Effector memory CD8-positive, alpha-beta T cell (primary cell): ENCODE results near the gene DENND2A.
A peak's percentile ranks its signal among the peaks of the same experiment; 100 is the strongest.
"Not testable (repeated sequence)": the region's sequence is repeated elsewhere in the genome, so short reads cannot be mapped to it uniquely, and the experiment has no call there.

Experiments used
- ATAC-seq: fragments of 150-1000 bp; cut with Tn5 transposase; replicated peaks from 2 replicates; pipeline ENCODE4 v1.10.0; 2021; ENCODE audit warnings: mild to moderate bottlenecking, moderate library complexity
- DNase-seq, 3 experiments: peaks; one replicate each; pipeline ENCODE4 v3.0.0; 2021
- H3K27ac Mint-ChIP-seq, 2 donors: one replicate each; pipeline ENCODE4 v1.8.0; 2022; ENCODE audit warnings: mild to moderate bottlenecking in 2 of 2, mixed read lengths in 2 of 2, moderate library complexity in 2 of 2
- H3K27me3 Mint-ChIP-seq, 2 donors: one replicate each; pipeline ENCODE4 v1.8.0; 2022; ENCODE audit warnings: mixed read lengths in 2 of 2
- H3K36me3 Mint-ChIP-seq: one replicate; pipeline ENCODE4 v1.8.0; 2022; ENCODE audit warnings: mild to moderate bottlenecking, moderate library complexity, mixed read lengths; ENCODE audit not compliant: insufficient read depth
- H3K4me1 Mint-ChIP-seq, 2 donors: one replicate each; pipeline ENCODE4 v1.8.0; 2022; ENCODE audit warnings: low read depth in 2 of 2, mixed read lengths in 2 of 2
- H3K4me3 Mint-ChIP-seq, 2 donors: one replicate each; pipeline ENCODE4 v1.8.0; 2022; ENCODE audit warnings: mild to moderate bottlenecking in 2 of 2, mixed read lengths in 2 of 2, moderate library complexity in 2 of 2
- H3K9me3 Mint-ChIP-seq, 2 donors: one replicate each; pipeline ENCODE4 v1.8.0; 2022; ENCODE audit warnings: mixed read lengths in 2 of 2

The DENND2A gene

DNA sequence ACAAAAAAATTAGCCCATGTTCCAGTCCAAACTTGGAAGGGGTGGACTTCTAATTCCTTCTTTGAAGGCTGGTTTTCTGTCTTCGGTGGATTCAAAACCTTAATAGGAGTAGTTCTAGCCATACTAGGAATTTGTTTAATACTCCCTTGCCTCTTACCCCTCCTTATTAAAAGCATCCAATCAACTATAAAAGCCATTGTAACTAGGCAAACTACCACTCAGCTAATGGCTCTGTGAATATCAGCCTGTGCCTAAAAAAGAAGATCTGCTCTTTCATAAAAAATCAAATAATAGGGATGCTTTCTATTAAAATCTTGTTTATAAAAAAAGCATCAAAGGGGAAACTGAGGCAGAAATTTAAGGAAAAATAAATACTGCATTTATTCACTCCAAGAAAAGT lies 28.0 kb upstream of the DENND2A start:
- Mint-ChIP-seq H3K36me3 (no peaks in the 10 kb centered on the region), H3K4me1 (peaks cover 0 to 2% of the 10 kb centered on the region in 2 donors), H3K4me3 (no peak overlapping the region), H3K27ac (no peak overlapping the region), H3K27me3 (peaks cover 0 to 9% of the 10 kb centered on the region in 2 donors), H3K9me3 (no peaks in the 10 kb centered on the region)
- ATAC-seq (no peak), DNase-seq (no peak)

GRCh38 chr7:140667476-140667875 lies 26.9 kb upstream of the DENND2A start:
- H3K36me3 Mint-ChIP-seq: no peaks in the 10 kb centered on the region
- ATAC-seq (no peak), DNase-seq (no peak)

DNA sequence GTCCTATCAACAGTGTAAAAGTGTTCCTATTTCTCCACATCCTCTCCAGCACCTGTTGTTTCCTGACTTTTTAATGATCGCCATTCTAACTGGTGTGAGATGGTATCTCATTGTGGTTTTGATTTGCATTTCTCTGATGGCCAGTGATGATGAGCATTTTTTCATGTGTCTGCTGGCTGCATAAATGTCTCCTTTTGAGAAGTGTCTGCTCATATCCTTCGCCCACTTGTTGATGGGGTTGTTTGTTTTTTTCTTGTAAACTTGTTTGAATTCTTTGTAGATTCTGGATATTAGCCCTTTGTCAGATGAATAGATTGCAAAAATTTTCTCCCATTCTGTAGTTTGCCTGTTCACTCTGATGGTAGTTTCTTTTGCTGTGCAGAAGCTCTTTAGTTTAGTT lies 22.3 kb upstream of the DENND2A start:
- ATAC-seq, H3K4me3 Mint-ChIP-seq, DNase-seq, H3K4me1 Mint-ChIP-seq, H3K9me3 Mint-ChIP-seq, H3K27ac Mint-ChIP-seq, H3K36me3 Mint-ChIP-seq: not testable (repeated sequence)
- H3K27me3 Mint-ChIP-seq: peaks cover 3 to 20% of the 10 kb centered on the region in 2 donors

More at GRCh38 chr7:140667476-140667875, 26.9 kb upstream of the DENND2A start:
- Mint-ChIP-seq H3K4me1 (no peaks in the 10 kb centered on the region), H3K9me3 (no peaks in the 10 kb centered on the region), H3K27me3 (peaks cover 0 to 9% of the 10 kb centered on the region in 2 donors), H3K4me3 (no peak overlapping the region), H3K27ac (no peak overlapping the region)

GRCh38 chr7:140661124-140661523 lies 20.5 kb upstream of the DENND2A start:
- ATAC-seq (no peak), DNase-seq (no peak)
- H3K4me1 Mint-ChIP-seq: peaks cover 6 to 12% of the 10 kb centered on the region in 2 donors
- H3K4me3 Mint-ChIP-seq: no peak overlapping the region
- peaks cover 13 to 31% of the 10 kb centered on the region in 2 donors for H3K27me3 Mint-ChIP-seq
- no peaks in the 10 kb centered on the region for H3K36me3 Mint-ChIP-seq
- H3K9me3 Mint-ChIP-seq: no peaks in the 10 kb centered on the region
- no peak overlapping the region for H3K27ac Mint-ChIP-seq

- Mint-ChIP-seq H3K27ac (no peak overlapping the region), H3K4me1 (peaks cover 12 to 18% of the 10 kb centered on the region in 2 donors), H3K9me3 (no peaks in the 10 kb centered on the region), H3K4me3 (no peak overlapping the region), H3K27me3 (peaks cover 13 to 25% of the 10 kb centered on the region in 2 donors), H3K36me3 (no peaks in the 10 kb centered on the region)
- ATAC-seq (no peak), DNase-seq (no peak)
Measured at GRCh38 chr7:140659856-140660255, 19.2 kb upstream of the DENND2A start.

DNA sequence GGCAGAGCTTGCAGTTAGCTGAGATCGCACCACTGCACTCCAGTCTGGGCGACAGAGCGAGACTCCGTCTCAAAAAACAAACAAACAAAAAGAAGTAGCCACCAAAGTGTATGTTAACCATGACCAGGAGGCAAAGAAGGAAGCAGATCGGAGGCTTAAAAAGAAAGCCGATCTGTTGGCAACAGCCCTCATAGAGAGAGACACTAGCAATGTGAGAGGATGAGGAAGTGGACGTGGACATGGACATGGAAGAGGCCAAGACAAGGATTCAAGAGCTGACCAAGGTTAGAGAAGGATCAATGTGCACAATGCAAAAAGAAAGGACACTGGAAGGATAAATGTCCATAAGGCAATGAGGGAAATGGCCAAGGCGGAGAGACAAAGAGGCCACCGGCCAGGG lies 17.3 kb upstream of the DENND2A start:
- H3K4me1 Mint-ChIP-seq: peaks cover 17 to 22% of the 10 kb centered on the region in 2 donors
- peaks cover 17 to 23% of the 10 kb centered on the region in 2 donors for H3K27me3 Mint-ChIP-seq
- no peaks in the 10 kb centered on the region for H3K9me3 Mint-ChIP-seq
- H3K36me3 Mint-ChIP-seq: no peaks in the 10 kb centered on the region
- DNase-seq (no peak), ATAC-seq (no peak)
- H3K27ac Mint-ChIP-seq: peak overlapping the region in 1 of 2 donors; percentile 87
- H3K4me3 Mint-ChIP-seq: no peak overlapping the region

- Mint-ChIP-seq H3K27ac (peak overlapping the region; percentile 57 to 87), H3K4me1 (peaks cover 17 to 22% of the 10 kb centered on the region in 2 donors), H3K27me3 (peaks cover 17 to 26% of the 10 kb centered on the region in 2 donors), H3K4me3 (peak overlapping the region; percentile 73 to 80), H3K36me3 (no peaks in the 10 kb centered on the region), H3K9me3 (no peaks in the 10 kb centered on the region)
- ATAC-seq: peak; percentile 86
- peak in 2 of 3 experiments; percentile 16 to 20 for DNase-seq
Measured at GRCh38 chr7:140656548-140657515, 16.2 kb upstream of the DENND2A start.

- peak overlapping the region; percentile 57 to 87 for H3K27ac Mint-ChIP-seq
- peaks cover 17 to 31% of the 10 kb centered on the region in 2 donors for H3K27me3 Mint-ChIP-seq
- ATAC-seq (no peak), DNase-seq (no peak)
- peak overlapping the region; percentile 73 to 80 for H3K4me3 Mint-ChIP-seq
- no peaks in the 10 kb centered on the region for H3K9me3 Mint-ChIP-seq
- no peaks in the 10 kb centered on the region for H3K36me3 Mint-ChIP-seq
- H3K4me1 Mint-ChIP-seq: peaks cover 17 to 22% of the 10 kb centered on the region in 2 donors
Measured at GRCh38 chr7:140655511-140656408, 15.1 kb upstream of the DENND2A start.

DNA sequence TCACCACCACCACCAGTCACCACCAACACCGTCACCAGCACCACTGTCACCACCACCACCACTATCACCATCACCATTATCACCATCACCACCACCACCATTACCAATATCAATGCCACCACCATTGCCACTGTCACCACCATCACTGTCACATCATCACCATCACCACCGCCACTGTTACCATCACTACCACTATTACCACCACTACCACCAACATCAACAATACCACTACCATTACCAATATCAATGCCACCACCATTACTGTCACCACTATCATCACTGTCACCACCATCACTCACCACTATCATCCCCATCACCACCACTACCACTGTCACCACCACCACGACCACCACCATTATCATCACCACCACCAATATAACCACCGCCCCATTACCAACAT lies 14.0 kb upstream of the DENND2A start:
- H3K36me3 Mint-ChIP-seq: peaks cover 2% of the 10 kb centered on the region
- ATAC-seq: no peak
- DNase-seq: no peak
- H3K27ac Mint-ChIP-seq: peak overlapping the region; percentile 1 to 11
- H3K4me1 Mint-ChIP-seq: peaks cover 17 to 22% of the 10 kb centered on the region in 2 donors
- no peak overlapping the region for H3K4me3 Mint-ChIP-seq
- peaks cover 17 to 30% of the 10 kb centered on the region in 2 donors for H3K27me3 Mint-ChIP-seq
- H3K9me3 Mint-ChIP-seq: no peaks in the 10 kb centered on the region

- H3K4me3 Mint-ChIP-seq: no peak overlapping the region
- peak overlapping the region in 1 of 2 donors; percentile 11 for H3K27ac Mint-ChIP-seq
- H3K27me3 Mint-ChIP-seq: peaks cover 17 to 31% of the 10 kb centered on the region in 2 donors
- ATAC-seq (no peak), DNase-seq (no peak)
- peaks cover 2% of the 10 kb centered on the region for H3K36me3 Mint-ChIP-seq
- H3K4me1 Mint-ChIP-seq: peaks cover 17 to 22% of the 10 kb centered on the region in 2 donors
- no peaks in the 10 kb centered on the region for H3K9me3 Mint-ChIP-seq
Measured at GRCh38 chr7:140654109-140654387, 13.4 kb upstream of the DENND2A start.

DNA sequence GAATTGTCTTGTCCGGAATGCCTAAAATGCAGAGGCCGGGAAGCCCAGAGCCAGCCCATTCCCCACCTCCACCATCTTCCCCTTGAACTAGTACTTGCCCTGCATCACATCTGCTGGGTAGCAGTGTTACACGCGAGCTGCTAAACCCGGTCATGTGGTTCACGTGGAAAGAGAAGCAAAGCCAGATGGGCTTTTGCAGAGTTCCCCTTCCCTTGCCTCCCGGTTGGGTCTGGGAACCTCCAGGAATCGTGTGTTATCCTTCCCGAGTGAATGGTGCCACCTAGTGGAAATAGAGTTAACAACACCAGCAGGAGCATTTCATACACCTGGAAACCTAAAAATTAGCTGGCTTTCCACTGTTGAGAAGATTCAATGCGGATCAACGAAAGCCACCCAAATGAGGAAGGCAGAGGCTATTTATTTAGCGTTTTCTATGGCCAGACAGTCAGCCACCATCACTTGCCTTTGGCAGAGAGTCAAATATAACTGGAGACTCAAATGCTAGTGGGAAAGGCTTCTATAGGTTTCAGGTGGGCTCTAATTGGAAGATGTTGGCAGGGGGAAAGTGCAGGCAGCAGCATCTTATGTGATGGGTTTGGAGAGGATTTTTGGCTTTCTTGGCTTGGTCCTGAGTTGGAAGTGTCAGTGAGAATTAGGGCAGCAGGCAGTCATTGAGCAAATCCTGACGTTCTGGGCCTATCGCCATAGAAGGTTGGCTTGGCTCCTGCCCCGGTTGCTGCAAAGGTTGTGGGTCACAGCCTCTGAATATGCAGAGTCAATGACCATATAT lies 12.9 kb upstream of the DENND2A start:
- peaks cover 17 to 22% of the 10 kb centered on the region in 2 donors for H3K4me1 Mint-ChIP-seq
- H3K9me3 Mint-ChIP-seq: no peaks in the 10 kb centered on the region
- peaks cover 17 to 31% of the 10 kb centered on the region in 2 donors for H3K27me3 Mint-ChIP-seq
- H3K27ac Mint-ChIP-seq: no peak overlapping the region
- H3K4me3 Mint-ChIP-seq: no peak overlapping the region
- peaks cover 2% of the 10 kb centered on the region for H3K36me3 Mint-ChIP-seq
- peak; percentile 53 for ATAC-seq
- peak; percentile 13 to 35 (median 25) for DNase-seq

DNA sequence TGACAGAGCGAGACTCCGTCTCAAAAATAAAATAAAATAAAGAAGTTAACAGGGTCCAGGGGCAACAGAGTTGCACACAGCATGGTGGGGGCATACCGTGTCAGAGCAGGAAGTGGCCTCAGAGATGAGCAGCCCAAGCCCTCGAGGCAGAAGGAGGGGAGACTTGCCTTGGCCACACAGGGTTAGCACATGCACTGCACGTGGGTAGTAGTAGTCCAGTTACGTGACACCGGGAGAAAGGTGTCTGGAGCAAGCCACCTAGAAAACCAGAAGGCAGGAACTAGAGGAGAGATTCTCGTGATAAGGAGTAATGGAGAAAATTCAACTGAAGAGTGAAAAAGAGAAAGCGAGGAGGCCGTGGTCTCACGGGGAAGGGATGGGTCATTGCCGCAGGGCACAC lies 9.8 kb upstream of the DENND2A start:
- Mint-ChIP-seq H3K4me1 (peaks cover 10 to 13% of the 10 kb centered on the region in 2 donors), H3K27me3 (peaks cover 4 to 15% of the 10 kb centered on the region in 2 donors), H3K27ac (no peak overlapping the region), H3K36me3 (peaks cover 2% of the 10 kb centered on the region), H3K9me3 (no peaks in the 10 kb centered on the region), H3K4me3 (no peak overlapping the region)
- no peak for DNase-seq
- ATAC-seq: no peak
